Endothelial cell of umbilical vein (primary cell): ENCODE measurements around the gene SEC24C. TPM values are rescaled to one million over a fixed set of nuclear protein-coding genes. Genes with fewer than 3 reads are reported as not detected.

Experiments used
- BruUV-seq: library from RNA; stranded (reverse); fragments of 400-500 nt; replicated peaks from 2 replicates; lab custom pipeline; 2021; lab: Mats Ljungman, UMichigan
- CTCF ChIA-PET: fragments of 300-600, 350-600 bp; sonication (Branson Sonifier 250); formaldehyde crosslinking; loops from one replicate; lab custom pipeline; 2021; ENCODE audit warnings: antibody characterized with exemption, inconsistent platforms; lab: Charles Lee
- POLR2A ChIA-PET: fragments of 300-600, 350-600 bp; sonication (Branson Sonifier 250); formaldehyde crosslinking; loops from one replicate; lab custom pipeline; 2021; ENCODE audit warnings: antibody characterized with exemption, inconsistent platforms; lab: Charles Lee
- DNase-seq: peaks from one replicate; pipeline ENCODE4 v3.0.0-alpha.2; 2011; ENCODE audit warnings: low read depth, low spot score
- FAIRE-seq: peaks from 2 replicates; lab custom pipeline; 2011; peaks lifted over from hg19 to GRCh38; lab: Jason Lieb, UNC
- H2AFZ ChIP-seq: 2 replicates; pipeline ENCODE4 v1.6.0; 2012; ENCODE audit warnings: low read depth, low read length, control low read depth, inconsistent platforms
- H3K27ac ChIP-seq: 2 replicates; pipeline ENCODE4 v1.5.1; 2011; ENCODE audit warnings: low read depth, mild to moderate bottlenecking, control low read depth, low read length, moderate library complexity; ENCODE audit not compliant: insufficient read depth
- H3K27me3 ChIP-seq, 2 experiments: 2 replicates each; pipeline versions ENCODE4 v1.6.0 to v1.6.1; 2011; ENCODE audit warnings: low read length in 2 of 2, mixed read lengths in 1 of 2; ENCODE audit not compliant: control insufficient read depth in 2 of 2, insufficient read depth in 2 of 2
- H3K36me3 ChIP-seq, 2 experiments: 2 replicates in 1 of 2; 3 replicates in 1 of 2; pipeline ENCODE4 v1.5.1; 2011; ENCODE audit warnings: low read length in 2 of 2, mild to moderate bottlenecking in 1 of 2, moderate library complexity in 1 of 2; ENCODE audit not compliant: control insufficient read depth in 2 of 2, insufficient read depth in 2 of 2; ENCODE audit errors: extremely low read depth in 1 of 2
- H3K4me1 ChIP-seq: 3 replicates; pipeline ENCODE4 v1.5.1; 2011; ENCODE audit warnings: mild to moderate bottlenecking, low read length; ENCODE audit not compliant: control insufficient read depth, insufficient read depth; ENCODE audit errors: extremely low read depth
- H3K4me2 ChIP-seq: 2 replicates; pipeline ENCODE4 v1.6.1; 2011; ENCODE audit warnings: low read length, control low read depth, mixed read lengths; ENCODE audit not compliant: insufficient read depth
- H3K4me3 ChIP-seq, 3 experiments: fragments of 200-600 bp in 1 of 3; sonication (generic), shearing (Covaris generic) in 1 of 3; replicated peaks in 1 of 3; 2 replicates each; pipeline ENCODE4 v1.5.1; 2011 to 2016; ENCODE audit warnings: control low read depth in 3 of 3, low read length in 3 of 3, mild to moderate bottlenecking in 2 of 3, inconsistent platforms in 1 of 3, low read depth in 1 of 3, moderate library complexity in 1 of 3; ENCODE audit not compliant: insufficient read depth in 1 of 3
- H3K79me2 ChIP-seq: 2 replicates; pipeline ENCODE4 v1.6.0; 2012; ENCODE audit warnings: low read length, inconsistent platforms; ENCODE audit not compliant: control insufficient read depth, insufficient read depth
- H3K9ac ChIP-seq: replicated peaks from 2 replicates; pipeline ENCODE3; 2011; ENCODE audit warnings: low read length, control low read depth; ENCODE audit not compliant: insufficient read depth; ENCODE audit errors: extremely low read depth
- H3K9me1 ChIP-seq: replicated peaks from 3 replicates; pipeline ENCODE4 v1.6.0; 2011; ENCODE audit warnings: mild to moderate bottlenecking, low read length; ENCODE audit not compliant: control insufficient read depth, insufficient read depth; ENCODE audit errors: extremely low read depth
- H3K9me3 ChIP-seq: replicated peaks from 2 replicates; pipeline ENCODE4 v1.5.1; 2012; ENCODE audit warnings: low read length, inconsistent platforms; ENCODE audit not compliant: control insufficient read depth, insufficient read depth
- H4K20me1 ChIP-seq: replicated peaks from 2 replicates; pipeline ENCODE3; 2011; ENCODE audit warnings: mild to moderate bottlenecking, low read length; ENCODE audit not compliant: control insufficient read depth, insufficient read depth; ENCODE audit errors: extremely low read depth
- EZH2 ChIP-seq: IDR thresholded peaks from 2 replicates; pipeline ENCODE4 v1.6.1; 2012; ENCODE audit warnings: borderline replicate concordance, low read depth, mild to moderate bottlenecking, moderate library complexity, low read length, inconsistent platforms; ENCODE audit not compliant: severe bottlenecking
- FOS ChIP-seq: IDR thresholded peaks from 2 replicates; pipeline ENCODE4 v1.6.1; 2011; ENCODE audit warnings: mild to moderate bottlenecking, low read length, moderate library complexity, borderline replicate concordance; ENCODE audit not compliant: insufficient read depth
- GATA2 ChIP-seq: IDR thresholded peaks from 2 replicates; pipeline ENCODE4 v1.7.0; 2011; ENCODE audit warnings: low read depth, mild to moderate bottlenecking, moderate library complexity, mixed read lengths, low read length; ENCODE audit not compliant: insufficient read length, insufficient read depth
- JUN ChIP-seq: IDR thresholded peaks from 2 replicates; pipeline ENCODE4 v1.6.1; 2011; ENCODE audit warnings: borderline replicate concordance, low read depth; ENCODE audit not compliant: insufficient read length, insufficient read depth
- MYC ChIP-seq: IDR thresholded peaks from one replicate; pipeline ENCODE4 v1.6.1; 2011; ENCODE audit warnings: mild to moderate bottlenecking, low read depth, low read length
- POLR2A ChIP-seq: IDR thresholded peaks from 2 replicates; pipeline ENCODE4 v1.6.1; 2012; ENCODE audit warnings: low read depth, mild to moderate bottlenecking, control low read depth, low read length
- POLR2AphosphoS5 ChIP-seq: IDR thresholded peaks from 2 replicates; pipeline ENCODE4 v1.6.1; 2012; ENCODE audit warnings: low read depth, mild to moderate bottlenecking, control low read depth, low read length, moderate library complexity; ENCODE audit not compliant: insufficient read depth
- dilution Hi-C: fragments of 300-500 bp; cut with MboI; formaldehyde crosslinking; loops from one replicate; pipeline ENCODE4 v1.15.0; 2019; ENCODE audit warnings: low sequenced_read_pairs; ENCODE audit not compliant: extremely low pct_ligation_motif_present
- intact Hi-C: fragments of 100-400 bp; cut with micrococcal nuclease; formaldehyde crosslinking; loops from one replicate; pipeline ENCODE4 v1.10.0; 2022
- polyA plus RNA-seq, 4 experiments: library from polyadenylated mRNA; depleted of rRNA in 3 of 4; stranded (reverse) in 3 of 4; unstranded in 1 of 4; fragments of >200 nt; gene quantifications; 2 replicates each; pipeline versions ENCODE4 v1.2.1 to v1.2.3, GENCODE V29; 2011 to 2012; ENCODE audit warnings: missing spikeins in 1 of 4
- total RNA-seq: library from RNA; stranded (reverse); gene quantifications from 2 replicates; pipeline ENCODE4 v1.2.3, GENCODE V29; 2021
- TF ChIP-seq, protein P1 (sequence below): IDR thresholded peaks from 2 replicates; pipeline ENCODE4 v1.6.1; 2011; ENCODE audit not compliant: insufficient read depth, insufficient read length
- TF ChIP-seq, protein P2 (sequence below), 2 donors: IDR thresholded peaks; 1 replicate in 1 of 2; 2 replicates in 1 of 2; pipeline ENCODE4 v1.5.1; 2011; ENCODE audit warnings: low read length in 2 of 2, mild to moderate bottlenecking in 2 of 2, moderate library complexity in 2 of 2, control low read depth in 1 of 2, inconsistent platforms in 1 of 2, low read depth in 1 of 2; ENCODE audit not compliant: insufficient read depth in 1 of 2; ENCODE audit errors: extremely low read depth in 1 of 2

Gene SEC24C
- total and polyA plus RNA-seq, 2 donors (not counting 3 experiments of a cell fraction or from before 2014, with no cell fraction given), result 95.5 to 108 TPM

DNA sequence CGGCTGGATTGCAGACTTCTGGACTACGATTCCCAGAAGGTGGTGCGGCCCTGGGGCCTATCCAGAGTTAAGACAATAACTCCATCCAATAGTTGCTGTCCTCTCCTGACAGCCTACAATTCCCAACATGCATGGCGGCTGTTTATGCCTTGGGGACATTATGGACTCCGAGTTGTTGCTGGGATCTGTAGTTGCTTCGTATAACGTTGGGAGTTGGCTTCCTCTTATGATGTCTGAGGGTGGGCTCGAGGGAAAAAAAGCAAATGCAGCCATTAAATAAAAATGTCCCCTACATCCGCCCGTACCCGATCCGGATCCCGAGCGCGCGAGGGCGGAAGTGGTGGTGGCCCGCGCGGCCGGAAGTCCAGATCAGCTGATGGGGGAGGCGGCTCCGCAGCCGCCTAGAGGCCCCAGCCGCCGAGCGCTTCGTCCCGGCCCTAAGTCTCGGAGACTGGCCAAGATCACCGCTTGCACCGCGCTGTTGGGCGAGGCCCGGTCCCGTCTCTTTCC lies 41.1 kb downstream of the SEC24C start, which contains the start of gene ZSWIM8:
Gene ZSWIM8, plus strand, starts transcription at position 396 of the 510 bp plus-strand sequence. CDS start 273 bp downstream, outside the sequence.
- no peak for TF ChIP-seq FOS
- peak; percentile 67 for TF ChIP-seq POLR2AphosphoS5
- TF ChIP-seq, protein P1, sequence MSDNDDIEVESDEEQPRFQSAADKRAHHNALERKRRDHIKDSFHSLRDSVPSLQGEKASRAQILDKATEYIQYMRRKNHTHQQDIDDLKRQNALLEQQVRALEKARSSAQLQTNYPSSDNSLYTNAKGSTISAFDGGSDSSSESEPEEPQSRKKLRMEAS, result no peak
- TF ChIP-seq, protein P2, sequence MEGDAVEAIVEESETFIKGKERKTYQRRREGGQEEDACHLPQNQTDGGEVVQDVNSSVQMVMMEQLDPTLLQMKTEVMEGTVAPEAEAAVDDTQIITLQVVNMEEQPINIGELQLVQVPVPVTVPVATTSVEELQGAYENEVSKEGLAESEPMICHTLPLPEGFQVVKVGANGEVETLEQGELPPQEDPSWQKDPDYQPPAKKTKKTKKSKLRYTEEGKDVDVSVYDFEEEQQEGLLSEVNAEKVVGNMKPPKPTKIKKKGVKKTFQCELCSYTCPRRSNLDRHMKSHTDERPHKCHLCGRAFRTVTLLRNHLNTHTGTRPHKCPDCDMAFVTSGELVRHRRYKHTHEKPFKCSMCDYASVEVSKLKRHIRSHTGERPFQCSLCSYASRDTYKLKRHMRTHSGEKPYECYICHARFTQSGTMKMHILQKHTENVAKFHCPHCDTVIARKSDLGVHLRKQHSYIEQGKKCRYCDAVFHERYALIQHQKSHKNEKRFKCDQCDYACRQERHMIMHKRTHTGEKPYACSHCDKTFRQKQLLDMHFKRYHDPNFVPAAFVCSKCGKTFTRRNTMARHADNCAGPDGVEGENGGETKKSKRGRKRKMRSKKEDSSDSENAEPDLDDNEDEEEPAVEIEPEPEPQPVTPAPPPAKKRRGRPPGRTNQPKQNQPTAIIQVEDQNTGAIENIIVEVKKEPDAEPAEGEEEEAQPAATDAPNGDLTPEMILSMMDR (IDR thresholded peaks at IDR 0.05; ENCODE audit: extremely low read depth in 1 of 2, insufficient read depth in 1 of 2, low read depth in 1 of 2, low read length in 2 of 2), result peak in 1 of 2 donors; percentile 25
- TF ChIP-seq GATA2, result no peak
- no peak for TF ChIP-seq JUN
- TF ChIP-seq POLR2A, result peak; percentile 65
- TF ChIP-seq EZH2, result no peak
- TF ChIP-seq MYC, result no peak
- no TSS peak for BruUV-seq
- dilution Hi-C loops (no loop called here), intact Hi-C loops (loop anchor here (1.0 kb wide), 2 partner anchors 13 to 26 kb away; partner anchors contain the start of gene NDST2)
- Histone ChIP-seq H3K79me2 (peaks cover 57% of the 10 kb centered on the region), H3K4me2 (peak within 1 kb of the TSS; percentile 92), H3K36me3 (peaks cover 0 to 14% of the 10 kb centered on the region in 2 experiments), H3K9me1 (no peaks in the 10 kb centered on the region), H3K27ac (peak within 1 kb of the TSS; percentile 46), H3K27me3 (no peaks in the 10 kb centered on the region), H3K9ac (peak within 1 kb of the TSS; percentile 64), H3K9me3 (no peaks in the 10 kb centered on the region), H3K4me3 (peak within 1 kb of the TSS; percentile 51 to 73 (median 68)), H4K20me1 (peaks cover 6% of the 10 kb centered on the region), H2AFZ (peak within 1 kb of the TSS; percentile 56), H3K4me1 (peaks cover 33% of the 10 kb centered on the region)
- DNase-seq, result peak; percentile 95
- POLR2A ChIA-PET, result interaction anchor here (0.7 kb wide), 1 partner anchor 22 kb away, joined by 3 read pairs; no protein-coding TSS in a partner anchor
- FAIRE-seq, result peak; percentile 97
- CTCF ChIA-PET, result interaction anchor here (0.7 to 1.6 kb wide), 5 partner anchors 14 to 94 kb away, joined by 3 to 11 read pairs (median 3); no protein-coding TSS in a partner anchor
